HG03575 (cell line): Measurements from ENCODE around the gene PDRG1.
"Not testable (repeated sequence)": the region's sequence is repeated elsewhere in the genome, so short reads cannot be mapped to it uniquely, and the experiment has no call there.

Experiments
- ATAC-seq: cut with Tn5 transposase; IDR thresholded peaks from one replicate; pipeline ENCODE4 v1.9.1; 2021; ENCODE audit not compliant: unreplicated experiment, insufficient number of reproducible peaks, low FRiP score; ENCODE audit errors: extremely low read depth

The PDRG1 gene

DNA sequence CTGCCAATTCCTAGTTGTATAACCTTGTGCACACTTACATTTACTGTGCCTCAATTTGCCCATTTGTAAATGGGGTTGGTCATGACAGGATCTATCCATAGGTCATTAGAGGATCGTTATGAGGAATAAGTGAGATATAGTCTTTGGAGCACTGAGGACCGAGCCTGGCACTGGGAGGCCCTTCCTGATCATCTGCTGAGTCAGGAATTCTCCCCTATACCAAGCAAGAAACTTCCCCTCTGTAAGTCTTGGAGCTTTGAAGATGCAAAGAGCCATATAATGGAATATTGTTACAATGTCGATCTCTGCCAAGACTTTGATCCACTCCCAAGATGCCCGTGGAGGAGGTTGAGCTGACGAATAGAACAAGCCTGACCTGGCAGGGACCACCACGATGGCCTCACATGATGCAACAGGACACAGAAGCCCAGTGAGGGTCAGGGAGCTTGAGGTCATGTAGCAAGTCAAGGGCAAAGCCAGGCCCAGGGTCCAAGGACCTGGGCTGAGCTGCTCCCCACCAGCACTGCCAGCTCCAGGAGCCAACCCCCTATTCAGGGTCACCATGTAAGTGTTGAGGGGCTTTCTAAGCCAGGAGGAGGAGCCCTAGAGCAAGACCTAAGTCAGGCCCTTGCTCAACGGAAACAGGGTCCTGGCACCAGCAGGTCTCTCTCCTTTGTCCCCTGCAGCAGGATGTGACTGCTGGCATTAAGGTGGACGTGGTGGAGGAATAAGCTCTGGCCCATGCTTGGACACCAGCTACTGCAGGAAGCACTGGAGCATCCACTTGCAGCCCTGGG, 16.7 kb downstream of the PDRG1 start:
- no peak for ATAC-seq

DNA sequence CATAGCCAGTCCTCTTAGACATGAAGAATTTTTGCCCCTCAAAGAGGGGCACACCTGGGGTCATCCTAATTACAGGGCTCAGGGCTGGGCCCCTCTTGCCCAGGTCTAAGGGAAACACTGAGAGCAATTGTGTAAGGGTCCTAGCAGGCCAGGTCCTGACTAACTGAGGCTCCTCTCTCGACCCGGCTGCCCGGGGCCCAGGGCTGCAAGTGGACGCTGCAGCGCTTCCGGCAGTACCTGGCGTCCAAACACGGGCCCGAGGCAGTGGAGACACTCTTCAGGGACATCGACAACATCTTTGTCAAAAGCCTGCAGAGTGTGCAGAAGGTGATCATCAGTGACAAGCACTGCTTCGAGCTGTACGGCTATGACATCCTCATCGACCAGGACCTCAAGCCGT, 17.4 kb downstream of the PDRG1 start:
- no peak for ATAC-seq

DNA sequence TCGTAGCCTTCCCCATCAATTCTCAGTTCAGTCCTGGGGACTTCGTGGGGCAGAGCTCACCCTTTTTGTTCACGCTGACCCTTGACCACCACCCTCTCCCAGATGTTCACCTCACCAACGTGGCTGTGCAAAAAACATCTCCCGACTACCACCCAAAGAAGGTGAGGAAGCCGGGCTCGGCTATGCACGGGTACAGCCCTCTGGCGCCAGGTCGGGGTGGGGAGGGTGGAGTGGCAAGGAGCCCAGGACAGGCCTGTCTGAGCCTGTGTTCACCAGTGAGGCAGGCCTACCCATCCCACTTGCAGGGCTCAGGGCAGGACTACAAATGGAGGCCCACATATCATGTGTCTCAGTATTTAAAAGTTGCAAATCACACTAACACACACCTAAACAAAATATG, 18.1 kb downstream of the PDRG1 start:
- no peak for ATAC-seq

DNA sequence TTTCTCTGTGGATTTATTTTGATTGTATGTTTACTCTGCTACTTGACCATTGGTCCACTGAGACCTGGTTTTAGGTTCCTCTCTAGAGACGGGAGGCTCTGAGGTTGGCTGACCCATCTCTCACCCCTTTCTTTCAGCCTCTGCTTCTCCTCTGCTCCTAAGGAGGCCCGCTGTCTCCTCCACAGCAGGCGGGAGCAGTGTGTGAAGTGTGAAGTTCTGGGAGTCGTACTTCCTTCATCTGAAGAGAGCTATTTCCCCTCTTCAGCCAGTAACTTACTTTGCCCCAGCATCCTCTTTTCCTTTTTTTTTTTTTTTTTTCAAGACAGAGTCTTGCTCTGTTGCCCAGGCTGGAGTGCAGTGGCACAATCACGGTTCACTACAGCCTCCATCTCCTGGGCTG, 21.1 kb downstream of the PDRG1 start:
- no peak for ATAC-seq

DNA sequence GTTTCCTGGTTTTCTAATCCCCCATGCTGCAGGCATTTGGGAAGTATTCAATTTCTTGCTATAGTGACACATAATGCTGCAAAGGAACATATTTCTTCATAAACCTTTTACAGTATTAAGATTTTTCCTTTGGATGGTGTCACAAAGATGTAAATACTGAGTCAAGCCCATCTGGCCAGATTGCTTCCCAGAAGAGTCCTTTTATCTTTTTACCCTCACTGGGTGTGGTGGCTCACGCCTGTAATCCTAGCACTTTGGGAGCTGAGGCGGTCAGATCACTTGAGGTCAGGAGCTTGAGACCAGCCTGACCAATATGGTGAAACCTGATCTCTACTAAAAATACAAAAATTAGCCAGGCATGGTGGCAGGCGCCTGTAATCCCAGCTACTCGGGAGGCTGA, 22.2 kb downstream of the PDRG1 start:
- ATAC-seq, result not testable (repeated sequence)

DNA sequence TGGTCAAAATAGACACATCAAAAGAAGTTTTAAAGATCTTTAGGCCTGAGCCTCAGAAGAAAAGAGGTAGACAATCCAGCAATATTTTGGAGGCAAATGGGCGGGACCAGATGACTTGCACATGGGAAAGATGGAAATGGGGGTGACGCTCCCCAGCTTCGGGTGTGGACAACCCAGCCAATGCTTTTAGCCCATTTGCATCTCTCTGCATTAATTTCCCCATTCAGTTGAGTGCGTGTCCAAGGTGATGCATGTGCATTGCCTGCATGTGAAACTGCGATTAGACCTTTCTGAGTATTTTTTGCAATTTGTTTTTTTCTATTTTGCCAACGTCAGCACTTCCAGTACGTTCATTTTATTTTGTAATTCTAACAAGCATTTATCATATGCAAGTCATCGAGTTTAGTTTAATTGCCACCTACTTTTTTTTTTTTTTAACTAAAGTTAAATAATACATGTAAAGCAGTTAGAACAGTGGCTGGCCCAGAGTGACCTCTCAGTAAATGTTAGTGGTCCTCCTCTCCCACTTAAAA, 24.2 kb downstream of the PDRG1 start:
- ATAC-seq, result no peak

DNA sequence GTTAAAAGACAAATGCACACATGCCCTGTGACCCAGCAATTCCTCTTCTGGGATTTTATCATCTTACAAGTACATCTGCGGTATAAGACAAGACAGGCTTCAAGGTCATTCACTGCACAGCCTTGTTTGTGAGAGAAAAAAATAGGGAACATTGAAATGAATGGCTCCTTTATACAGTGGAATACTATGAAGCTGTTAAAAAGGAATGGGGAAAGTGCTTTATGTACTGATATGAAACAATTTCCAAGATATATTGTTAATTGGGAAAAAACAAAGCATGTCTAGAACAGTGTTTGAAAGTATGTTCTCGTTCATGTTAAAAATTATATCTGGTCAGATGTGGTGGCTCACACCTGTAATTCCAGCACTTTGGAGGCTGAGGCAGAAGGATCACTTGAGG, 25.4 kb downstream of the PDRG1 start:
- ATAC-seq, result no peak

DNA sequence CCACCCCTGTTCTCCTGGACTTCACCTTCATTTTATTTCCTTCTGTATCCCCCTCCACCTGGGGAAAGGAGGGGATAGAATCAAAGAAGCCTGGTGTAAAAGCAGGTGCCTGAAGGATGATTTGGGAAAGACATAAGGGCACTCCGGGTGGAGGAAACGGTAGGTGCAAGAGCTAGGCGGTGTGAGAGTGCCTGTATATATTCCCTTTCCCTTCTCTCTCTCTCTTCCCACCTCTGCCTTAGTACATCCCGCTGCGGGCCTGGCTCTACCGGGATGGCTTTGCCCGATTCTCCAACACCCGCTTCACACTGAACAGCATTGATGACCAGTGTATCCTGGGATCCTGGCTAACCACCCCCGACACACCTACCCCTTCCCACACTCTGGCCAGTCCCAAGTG, 26.2 kb downstream of the PDRG1 start:
- ATAC-seq, result no peak

DNA sequence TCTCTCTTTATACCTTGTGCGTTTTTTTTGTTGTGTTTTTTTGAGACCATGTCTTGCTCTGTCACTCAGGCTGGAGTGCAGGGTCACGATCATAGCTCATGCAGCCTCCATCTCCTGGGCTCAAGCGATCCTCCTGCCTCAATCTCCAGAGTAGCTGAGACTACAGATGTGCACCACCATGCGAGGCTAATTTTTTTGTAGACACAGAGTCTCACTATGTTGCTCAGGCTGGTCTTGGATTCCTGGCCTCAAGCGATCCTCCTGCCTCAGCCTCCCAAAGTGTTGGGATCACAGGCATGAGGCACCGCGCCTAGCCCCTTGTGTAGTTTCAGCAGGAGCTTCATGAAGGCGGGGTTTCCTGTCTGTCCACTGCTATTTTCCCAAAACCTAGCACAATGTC, 27.3 kb downstream of the PDRG1 start:
- no peak for ATAC-seq

DNA sequence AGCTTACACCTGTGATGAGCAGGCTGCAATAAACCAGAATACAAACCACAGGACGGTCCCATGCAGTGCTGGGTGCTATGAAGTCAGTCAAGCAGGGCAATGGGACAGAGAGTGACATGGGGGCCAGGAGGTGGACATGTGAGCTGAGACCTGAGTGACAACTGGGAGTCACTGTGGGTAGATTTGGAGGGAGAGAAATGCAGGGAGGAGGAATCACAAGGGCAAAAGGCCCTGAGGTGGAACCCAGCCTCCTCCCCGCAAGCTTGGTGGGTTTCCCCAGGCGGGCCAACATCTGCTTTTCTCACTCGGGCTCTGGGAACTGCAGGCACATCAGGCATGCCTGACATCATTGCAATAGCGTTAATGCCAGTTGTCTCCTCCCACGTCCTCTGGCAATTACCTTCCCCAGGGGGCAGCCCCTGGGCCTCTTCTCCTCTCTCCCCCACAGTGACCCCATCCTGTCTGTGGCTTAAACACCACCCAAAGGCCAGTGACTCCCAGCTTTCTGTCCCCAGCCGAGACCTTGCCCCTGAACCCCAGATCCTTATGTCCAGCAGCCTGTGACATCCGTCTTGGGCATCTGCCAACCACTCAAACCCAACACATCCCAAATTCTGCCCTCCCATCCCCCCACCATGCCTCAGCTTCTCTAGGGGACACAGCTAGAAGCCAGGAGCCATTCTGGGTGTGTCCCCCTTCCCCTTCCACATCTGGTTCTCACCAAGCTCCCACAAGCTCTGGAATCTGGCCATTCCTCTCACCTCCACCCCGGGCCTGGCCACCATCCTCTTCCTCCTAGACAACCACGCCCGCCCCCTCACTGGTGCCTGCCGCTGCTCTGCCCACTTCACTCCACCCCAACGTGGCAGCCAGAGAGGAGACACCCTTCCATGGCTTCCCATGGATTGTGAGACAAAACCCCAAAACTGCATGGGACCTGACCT, 28.2 kb downstream of the PDRG1 start:
- no peak for ATAC-seq

DNA sequence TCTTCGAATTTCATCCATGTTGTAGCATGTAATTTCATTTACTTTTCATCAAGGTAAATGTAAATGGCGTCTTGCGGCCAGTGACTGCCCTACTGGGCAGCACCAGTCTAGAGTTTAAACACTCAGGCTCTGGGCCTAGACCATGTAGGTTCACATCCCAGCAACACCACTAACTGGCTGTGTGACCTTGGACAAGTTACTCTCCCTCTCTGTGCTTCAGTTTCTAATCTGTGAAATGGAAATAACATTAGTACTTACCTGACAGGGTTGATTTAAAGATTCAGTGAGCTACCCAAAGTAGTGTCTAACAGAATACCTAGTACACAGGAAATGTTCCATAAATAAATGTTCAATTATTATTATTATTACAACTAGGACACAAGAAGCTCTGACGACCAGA, 29.3 kb downstream of the PDRG1 start:
- no peak for ATAC-seq

DNA sequence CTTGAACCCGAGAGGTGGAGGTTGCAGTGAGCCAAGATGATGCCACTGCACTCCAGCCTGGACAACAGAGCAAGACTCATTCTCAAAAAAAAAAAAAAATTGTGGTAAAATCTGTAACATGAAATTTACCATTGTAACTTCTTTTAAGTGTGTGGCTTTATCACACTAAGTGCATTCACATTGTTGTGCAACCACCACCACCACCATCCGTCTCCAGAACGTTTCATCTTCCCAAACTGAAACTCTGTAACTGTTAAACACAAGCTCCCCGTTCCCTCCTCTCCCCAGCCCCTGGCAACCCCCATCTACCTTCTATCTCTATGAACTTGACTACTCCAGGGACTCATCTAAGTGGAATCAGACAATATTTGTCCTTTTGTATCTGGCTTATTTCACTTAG, 29.7 kb downstream of the PDRG1 start:
- ATAC-seq, result no peak

DNA sequence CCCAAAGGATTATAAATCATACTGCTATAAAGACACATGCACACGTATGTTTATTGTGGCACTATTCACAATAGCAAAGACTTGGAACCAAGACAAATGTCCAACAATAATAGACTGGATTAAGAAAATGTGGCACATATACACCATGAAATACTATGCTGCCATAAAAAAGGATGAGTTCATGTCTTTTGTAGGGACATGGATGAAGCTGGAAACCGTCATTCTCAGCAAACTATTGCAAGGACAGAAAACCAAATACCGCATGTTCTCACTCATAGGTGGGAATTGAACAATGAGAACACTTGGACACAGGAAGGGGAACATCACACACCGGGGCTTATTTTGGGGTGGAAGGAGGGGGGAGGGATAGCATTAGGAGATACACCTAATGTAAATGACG, 30.4 kb downstream of the PDRG1 start:
- not testable (repeated sequence) for ATAC-seq

DNA sequence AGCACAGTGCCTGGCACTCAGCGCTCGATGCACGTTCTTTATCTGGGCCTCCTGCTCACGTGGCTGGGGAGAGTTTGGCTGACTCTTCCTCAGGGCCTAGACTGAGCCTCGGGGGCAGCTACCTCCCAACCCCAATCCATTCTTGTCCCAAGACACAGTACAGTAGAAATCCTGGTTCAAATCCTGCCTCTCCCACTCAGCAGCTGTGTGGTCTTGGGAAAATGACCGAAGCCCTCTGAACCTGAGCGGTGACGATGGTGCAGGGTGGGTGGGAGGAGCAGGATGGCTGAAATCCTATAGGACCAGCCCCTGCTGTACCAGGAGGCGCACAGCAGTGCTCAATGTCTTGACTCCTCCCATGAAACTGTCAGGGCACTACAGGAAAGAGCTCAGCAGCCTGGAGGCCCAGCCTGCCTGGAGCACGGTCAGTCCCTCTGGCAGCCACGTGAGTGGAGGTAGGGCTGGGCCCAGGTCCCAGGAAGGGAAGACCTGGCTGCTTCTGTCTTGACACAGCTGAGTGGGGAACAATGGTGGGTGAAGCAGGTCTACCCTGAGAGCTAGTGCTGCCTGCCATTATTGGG, 31.5 kb downstream of the PDRG1 start:
- ATAC-seq, result no peak

DNA sequence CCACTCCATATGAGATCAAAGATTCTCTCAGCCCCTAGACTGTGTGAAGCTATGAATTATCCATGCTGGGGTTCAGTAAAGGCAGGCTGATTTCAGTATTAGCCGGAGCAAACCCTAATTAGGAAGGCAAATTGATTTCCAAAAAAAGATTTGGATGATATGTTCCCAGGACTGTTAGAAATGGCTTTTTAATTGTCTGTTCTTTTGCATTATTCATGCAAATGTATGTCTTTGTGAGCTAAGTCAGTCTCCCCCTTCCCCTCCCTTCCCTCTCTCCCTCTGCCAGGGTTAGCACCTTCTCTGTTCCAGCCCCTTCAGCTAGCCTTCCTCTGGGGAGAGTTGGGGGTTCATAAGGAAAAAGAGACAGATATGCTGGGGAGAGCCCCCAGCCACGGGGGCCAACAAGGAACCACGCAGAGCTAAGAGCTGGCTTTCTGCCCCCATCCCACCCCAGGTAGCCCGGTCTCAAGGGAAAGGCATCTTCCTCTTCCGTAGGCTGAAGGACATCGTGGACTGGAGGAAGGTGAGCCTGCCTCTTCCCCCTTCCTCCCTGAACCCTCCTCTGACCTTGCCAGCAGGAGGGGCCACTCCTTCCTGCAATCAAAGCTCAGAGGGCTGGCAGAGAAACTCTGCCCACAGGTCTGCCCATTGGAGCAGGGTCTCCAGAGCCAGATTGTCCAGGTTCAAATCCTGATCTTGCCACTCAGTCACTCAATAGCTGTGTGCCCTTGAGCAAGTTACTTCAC, 32.3 kb downstream of the PDRG1 start:
- ATAC-seq, result no peak

DNA sequence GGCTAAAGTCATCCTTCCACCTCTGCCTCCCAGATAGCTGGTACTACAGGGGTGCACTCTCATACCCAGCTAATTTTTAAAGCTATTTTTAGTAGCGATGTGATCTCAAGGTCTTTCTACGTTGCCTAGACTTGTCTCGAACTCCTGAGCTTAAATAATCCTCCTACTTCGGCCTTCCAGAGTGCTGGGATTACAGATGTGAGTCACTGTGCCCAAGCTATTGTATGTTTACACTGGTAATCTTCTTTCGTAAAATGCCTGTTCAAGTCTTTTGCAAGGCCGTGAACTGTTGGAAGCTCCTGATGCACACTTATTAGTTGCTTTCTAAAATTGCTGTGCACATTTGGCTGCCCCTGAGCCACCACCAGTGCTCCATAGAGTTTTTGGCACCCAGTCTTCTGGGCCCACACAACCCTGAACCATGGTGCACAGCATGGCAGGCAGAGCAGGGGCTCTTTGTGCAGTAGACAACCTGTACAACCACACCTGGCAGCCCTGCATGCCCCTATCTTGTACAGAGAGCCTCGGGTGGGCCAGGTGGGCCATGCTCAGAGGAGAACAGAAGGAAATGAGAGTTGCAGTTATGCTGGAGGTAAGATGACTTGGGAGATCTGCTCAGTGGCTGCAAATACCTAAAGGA, 33.3 kb downstream of the PDRG1 start:
- ATAC-seq, result no peak

DNA sequence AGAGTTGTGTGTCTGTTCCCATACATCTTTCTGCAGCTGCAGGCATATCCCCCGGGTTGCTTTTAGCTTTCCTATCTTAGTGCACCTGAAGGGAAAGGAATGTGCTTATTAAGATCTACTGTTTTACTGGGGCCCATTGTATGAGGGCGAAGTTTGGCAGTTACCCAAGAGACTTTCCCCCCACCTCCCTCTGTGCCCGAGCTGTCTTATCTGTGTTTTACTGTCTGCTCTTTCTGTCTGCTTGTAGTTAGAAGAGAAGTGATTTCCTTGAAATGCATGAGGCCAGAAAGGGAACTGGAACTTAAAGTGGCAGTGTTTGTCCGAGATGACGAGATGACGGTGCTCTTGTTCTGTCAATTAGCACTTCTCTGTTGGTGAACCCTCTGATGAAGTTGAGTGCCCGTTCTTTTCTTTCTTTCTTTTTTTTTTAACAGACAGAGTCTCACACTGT, 33.9 kb downstream of the PDRG1 start:
- ATAC-seq, result not testable (repeated sequence)

DNA sequence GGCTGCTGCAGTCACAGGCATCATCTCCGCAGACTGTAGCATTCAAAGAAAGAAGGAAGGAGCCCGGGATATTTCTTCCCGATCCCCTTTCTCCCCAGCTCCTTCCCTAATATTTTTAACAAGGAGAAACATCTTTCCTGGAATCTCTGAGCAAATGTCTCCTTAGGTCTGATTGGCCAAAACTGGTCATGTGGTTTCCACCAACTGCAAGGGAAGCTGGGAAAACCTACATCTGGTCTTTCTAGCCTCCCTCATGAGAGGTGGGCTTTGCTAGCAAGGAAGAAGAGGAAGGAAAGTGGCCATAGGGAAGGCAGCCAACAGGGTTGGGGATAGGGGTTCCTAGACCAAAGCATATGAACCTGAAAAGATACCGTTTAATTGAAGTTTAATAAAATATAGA, 35.1 kb downstream of the PDRG1 start:
- no peak for ATAC-seq
